Activated naive CD8-positive, alpha-beta T cell (primary cell): Measurements from ENCODE around the gene SELENOV.

Experiments used
- H3K27ac Mint-ChIP-seq: one replicate; pipeline ENCODE4 v1.8.0; 2021; ENCODE audit warnings: mixed read lengths
- H3K27me3 Mint-ChIP-seq: one replicate; pipeline ENCODE4 v1.8.0; 2021; ENCODE audit warnings: mixed read lengths
- H3K36me3 Mint-ChIP-seq: one replicate; pipeline ENCODE4 v1.8.0; 2021; ENCODE audit warnings: mixed read lengths
- H3K4me1 Mint-ChIP-seq: one replicate; pipeline ENCODE4 v1.8.0; 2021; ENCODE audit warnings: low read depth, mixed read lengths
- H3K4me3 Mint-ChIP-seq: one replicate; pipeline ENCODE4 v1.8.0; 2021; ENCODE audit warnings: mild to moderate bottlenecking, mixed read lengths
- H3K9me3 Mint-ChIP-seq: one replicate; pipeline ENCODE4 v1.8.0; 2021; ENCODE audit warnings: low read depth, mixed read lengths

Gene SELENOV

GRCh38 chr19:39525205-39525604 is 10.3 kb downstream of the SELENOV start:
- Mint-ChIP-seq H3K27me3 (no peaks in the 10 kb centered on the region), H3K9me3 (no peaks in the 10 kb centered on the region), H3K36me3 (no peaks in the 10 kb centered on the region), H3K27ac (no peak overlapping the region), H3K4me1 (peaks cover 5% of the 10 kb centered on the region), H3K4me3 (no peak overlapping the region)

- Mint-ChIP-seq H3K4me1 (peaks cover 23% of the 10 kb centered on the region), H3K9me3 (no peaks in the 10 kb centered on the region), H3K36me3 (no peaks in the 10 kb centered on the region), H3K4me3 (peak overlapping the region; percentile 91), H3K27ac (peak overlapping the region; percentile 55), H3K27me3 (no peaks in the 10 kb centered on the region)
These were observed 16.9 kb downstream of the SELENOV start for GRCh38 chr19:39531834-39532232.

GRCh38 chr19:39532233-39533002 is 17.5 kb downstream of the SELENOV start, which contains the start of gene EID2B:
Gene EID2B (minus strand): TSS chr19:39532852. CDS start chr19:39532802, 50 bp downstream.
- Mint-ChIP-seq H3K4me1 (peaks cover 29% of the 10 kb centered on the region), H3K9me3 (no peaks in the 10 kb centered on the region), H3K27me3 (no peaks in the 10 kb centered on the region), H3K27ac (peak within 1 kb of the TSS; percentile 55), H3K36me3 (no peaks in the 10 kb centered on the region), H3K4me3 (peak within 1 kb of the TSS; percentile 91)

GRCh38 chr19:39533003-39533512 is 18.1 kb downstream of the SELENOV start:
- no peaks in the 10 kb centered on the region for H3K27me3 Mint-ChIP-seq
- H3K9me3 Mint-ChIP-seq, result no peaks in the 10 kb centered on the region
- H3K4me1 Mint-ChIP-seq, result peaks cover 35% of the 10 kb centered on the region
- H3K36me3 Mint-ChIP-seq, result no peaks in the 10 kb centered on the region
- H3K27ac Mint-ChIP-seq, result no peak overlapping the region
- H3K4me3 Mint-ChIP-seq, result peak overlapping the region; percentile 91

- Mint-ChIP-seq H3K4me3 (no peak overlapping the region), H3K27me3 (no peaks in the 10 kb centered on the region), H3K27ac (no peak overlapping the region), H3K36me3 (peaks cover 4% of the 10 kb centered on the region), H3K4me1 (peaks cover 36% of the 10 kb centered on the region), H3K9me3 (no peaks in the 10 kb centered on the region)
These were observed 18.9 kb downstream of the SELENOV start for GRCh38 chr19:39533791-39534190.

- H3K4me3 Mint-ChIP-seq, result peak overlapping the region; percentile 97
- H3K27ac Mint-ChIP-seq, result peak overlapping the region; percentile 96
- no peaks in the 10 kb centered on the region for H3K27me3 Mint-ChIP-seq
- H3K9me3 Mint-ChIP-seq, result no peaks in the 10 kb centered on the region
- H3K36me3 Mint-ChIP-seq, result peaks cover 4% of the 10 kb centered on the region
- peaks cover 61% of the 10 kb centered on the region for H3K4me1 Mint-ChIP-seq
These were observed 24.2 kb downstream of the SELENOV start for GRCh38 chr19:39539165-39539517.

GRCh38 chr19:39539518-39540332 is 24.8 kb downstream of the SELENOV start, which contains the start of gene EID2:
Gene EID2 (minus strand): TSS chr19:39540161. CDS start chr19:39540079, 82 bp downstream.
- no peaks in the 10 kb centered on the region for H3K27me3 Mint-ChIP-seq
- H3K9me3 Mint-ChIP-seq, result no peaks in the 10 kb centered on the region
- H3K4me3 Mint-ChIP-seq, result peak within 1 kb of the TSS; percentile 97
- peaks cover 4% of the 10 kb centered on the region for H3K36me3 Mint-ChIP-seq
- H3K27ac Mint-ChIP-seq, result peak within 1 kb of the TSS; percentile 96
- H3K4me1 Mint-ChIP-seq, result peaks cover 67% of the 10 kb centered on the region

GRCh38 chr19:39540333-39540673 is 25.4 kb downstream of the SELENOV start:
- no peaks in the 10 kb centered on the region for H3K9me3 Mint-ChIP-seq
- H3K27me3 Mint-ChIP-seq, result no peaks in the 10 kb centered on the region
- peak overlapping the region; percentile 96 for H3K27ac Mint-ChIP-seq
- peak overlapping the region; percentile 96 for H3K4me3 Mint-ChIP-seq
- peaks cover 4% of the 10 kb centered on the region for H3K36me3 Mint-ChIP-seq
- peaks cover 72% of the 10 kb centered on the region for H3K4me1 Mint-ChIP-seq

- H3K36me3 Mint-ChIP-seq, result peaks cover 4% of the 10 kb centered on the region
- no peak overlapping the region for H3K4me3 Mint-ChIP-seq
- H3K27me3 Mint-ChIP-seq, result no peaks in the 10 kb centered on the region
- H3K9me3 Mint-ChIP-seq, result no peaks in the 10 kb centered on the region
- peaks cover 78% of the 10 kb centered on the region for H3K4me1 Mint-ChIP-seq
- H3K27ac Mint-ChIP-seq, result no peak overlapping the region
These were observed 27.3 kb downstream of the SELENOV start for GRCh38 chr19:39542206-39542605.

GRCh38 chr19:39543477-39543857 is 28.5 kb downstream of the SELENOV start:
- Mint-ChIP-seq H3K27ac (peak overlapping the region; percentile 12), H3K9me3 (no peaks in the 10 kb centered on the region), H3K27me3 (no peaks in the 10 kb centered on the region), H3K4me3 (no peak overlapping the region), H3K36me3 (no peaks in the 10 kb centered on the region), H3K4me1 (peaks cover 68% of the 10 kb centered on the region)

GRCh38 chr19:39544226-39544903 is 29.4 kb downstream of the SELENOV start:
- no peaks in the 10 kb centered on the region for H3K27me3 Mint-ChIP-seq
- peak overlapping the region; percentile 59 for H3K4me3 Mint-ChIP-seq
- no peaks in the 10 kb centered on the region for H3K9me3 Mint-ChIP-seq
- H3K36me3 Mint-ChIP-seq, result no peaks in the 10 kb centered on the region
- H3K4me1 Mint-ChIP-seq, result peaks cover 60% of the 10 kb centered on the region
- H3K27ac Mint-ChIP-seq, result peak overlapping the region; percentile 85

GRCh38 chr19:39544911-39545310 is 30.0 kb downstream of the SELENOV start:
- Mint-ChIP-seq H3K36me3 (no peaks in the 10 kb centered on the region), H3K4me3 (peak overlapping the region; percentile 59), H3K27me3 (no peaks in the 10 kb centered on the region), H3K27ac (peak overlapping the region; percentile 85), H3K4me1 (peaks cover 59% of the 10 kb centered on the region), H3K9me3 (no peaks in the 10 kb centered on the region)

- H3K27ac Mint-ChIP-seq, result no peak overlapping the region
- no peak overlapping the region for H3K4me3 Mint-ChIP-seq
- no peaks in the 10 kb centered on the region for H3K9me3 Mint-ChIP-seq
These were observed 31.7 kb downstream of the SELENOV start for GRCh38 chr19:39546599-39546998.

GRCh38 chr19:39550197-39550596 is 35.3 kb downstream of the SELENOV start:
- Mint-ChIP-seq H3K36me3 (no peaks in the 10 kb centered on the region), H3K27ac (no peak overlapping the region), H3K4me1 (peaks cover 20% of the 10 kb centered on the region), H3K27me3 (no peaks in the 10 kb centered on the region), H3K4me3 (no peak overlapping the region), H3K9me3 (no peaks in the 10 kb centered on the region)

More at GRCh38 chr19:39546599-39546998, 31.7 kb downstream of the SELENOV start:
- peaks cover 47% of the 10 kb centered on the region for H3K4me1 Mint-ChIP-seq
- no peaks in the 10 kb centered on the region for H3K27me3 Mint-ChIP-seq
- H3K36me3 Mint-ChIP-seq, result no peaks in the 10 kb centered on the region
